ENCODE data around the gene KCTD21.

Gene KCTD21

GRCh38 chr11:78207532-78208256, 19.3 kb upstream of the KCTD21 start:
- Histone ChIP-seq H3K4me3 (ENCODE audit: low read depth in 1 of 2, low read length in 2 of 2) (no peak overlapping the region), H3K9me3 (ENCODE audit: control insufficient read depth in 1 of 2, low read length in 2 of 2) (no peaks in the 10 kb centered on the region), H3K27me3 (ENCODE audit: low read depth, low read length) (no peaks in the 10 kb centered on the region), H3K4me1 (ENCODE audit: control insufficient read depth in 1 of 2, insufficient read depth in 2 of 2, low read length in 2 of 2) (no peaks in the 10 kb centered on the region), H3K36me3 (ENCODE audit: control insufficient read depth in 1 of 2, insufficient read depth in 2 of 2, low read length in 2 of 2) (peaks cover 16 to 32% of the 10 kb centered on the region in 2 donors), H3K27ac (ENCODE audit: low read length) (no peak overlapping the region)

- Histone ChIP-seq H3K4me1 (ENCODE audit: control insufficient read depth in 1 of 2, insufficient read depth in 2 of 2, low read length in 2 of 2) (no peaks in the 10 kb centered on the region), H3K4me3 (ENCODE audit: low read depth in 1 of 2, low read length in 2 of 2) (no peak overlapping the region), H3K36me3 (ENCODE audit: control insufficient read depth in 1 of 2, insufficient read depth in 2 of 2, low read length in 2 of 2) (peaks cover 19 to 32% of the 10 kb centered on the region in 2 donors), H3K27me3 (ENCODE audit: low read depth, low read length) (no peaks in the 10 kb centered on the region), H3K9me3 (ENCODE audit: control insufficient read depth in 1 of 2, low read length in 2 of 2) (no peaks in the 10 kb centered on the region), H3K27ac (ENCODE audit: low read length) (no peak overlapping the region)
These were observed 17.3 kb upstream of the KCTD21 start for GRCh38 chr11:78205691-78206090.

DNA sequence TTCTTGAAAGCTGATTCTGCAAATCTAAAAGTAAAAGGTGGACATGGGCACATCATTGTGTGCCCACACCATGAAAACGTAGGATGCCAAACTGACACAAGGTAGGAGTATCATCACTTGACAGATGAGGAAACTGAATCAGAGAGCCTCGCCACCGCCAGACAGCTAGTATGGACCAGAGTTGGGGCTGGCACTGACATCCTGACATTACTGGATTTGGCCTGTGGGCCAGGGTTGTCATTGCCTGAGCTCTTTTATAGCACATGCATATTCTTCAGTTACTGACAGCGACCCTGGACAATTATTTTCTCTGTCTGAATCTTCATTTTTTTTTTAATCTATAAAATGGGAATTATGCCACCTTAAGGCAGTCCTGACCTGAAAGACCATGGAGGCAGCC, 16.8 kb upstream of the KCTD21 start:
- no peaks in the 10 kb centered on the region for H3K27me3 ChIP-seq (ENCODE audit: low read depth, low read length)
- peaks cover 20 to 32% of the 10 kb centered on the region in 2 donors for H3K36me3 ChIP-seq (ENCODE audit: control insufficient read depth in 1 of 2, insufficient read depth in 2 of 2, low read length in 2 of 2)
- H3K9me3 ChIP-seq (ENCODE audit: control insufficient read depth in 1 of 2, low read length in 2 of 2) = no peaks in the 10 kb centered on the region
- H3K4me3 ChIP-seq (ENCODE audit: low read depth in 1 of 2, low read length in 2 of 2) = no peak overlapping the region
- H3K27ac ChIP-seq (ENCODE audit: low read length) = no peak overlapping the region
- H3K4me1 ChIP-seq (ENCODE audit: control insufficient read depth in 1 of 2, insufficient read depth in 2 of 2, low read length in 2 of 2) = no peaks in the 10 kb centered on the region

- Histone ChIP-seq H3K9me3 (ENCODE audit: control insufficient read depth in 1 of 2, low read length in 2 of 2) (no peaks in the 10 kb centered on the region), H3K4me3 (ENCODE audit: low read depth in 1 of 2, low read length in 2 of 2) (no peak overlapping the region), H3K27me3 (ENCODE audit: low read depth, low read length) (no peaks in the 10 kb centered on the region), H3K36me3 (ENCODE audit: control insufficient read depth in 1 of 2, insufficient read depth in 2 of 2, low read length in 2 of 2) (peaks cover 22 to 23% of the 10 kb centered on the region in 2 donors), H3K4me1 (ENCODE audit: control insufficient read depth in 1 of 2, insufficient read depth in 2 of 2, low read length in 2 of 2) (no peaks in the 10 kb centered on the region), H3K27ac (ENCODE audit: low read length) (no peak overlapping the region)
These were observed 14.8 kb upstream of the KCTD21 start for GRCh38 chr11:78203184-78203583.

DNA sequence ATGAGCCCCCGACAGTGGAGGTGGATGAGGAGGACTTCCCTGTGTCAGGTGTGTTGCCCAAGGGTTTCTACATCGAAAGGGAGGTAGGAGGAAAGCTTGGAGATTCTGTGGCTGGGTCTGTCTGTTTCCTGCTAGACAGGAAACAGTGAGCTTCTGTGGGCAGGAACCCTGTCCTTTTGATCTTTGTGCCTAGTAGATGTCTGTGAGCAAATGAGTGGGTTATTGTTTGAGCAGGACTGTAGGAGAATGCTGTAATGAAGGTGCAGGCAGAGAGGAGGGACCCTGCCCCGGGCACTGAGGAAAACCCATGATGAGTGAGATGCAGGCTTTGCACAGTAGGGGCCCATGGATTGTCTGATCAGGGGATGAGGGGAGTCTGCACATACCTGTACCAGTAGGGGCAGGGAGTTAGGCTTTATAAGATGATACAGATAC, 14.3 kb upstream of the KCTD21 start:
- Histone ChIP-seq H3K9me3 (ENCODE audit: control insufficient read depth in 1 of 2, low read length in 2 of 2) (no peaks in the 10 kb centered on the region), H3K27me3 (ENCODE audit: low read depth, low read length) (no peaks in the 10 kb centered on the region), H3K4me3 (ENCODE audit: low read depth in 1 of 2, low read length in 2 of 2) (no peak overlapping the region), H3K27ac (ENCODE audit: low read length) (no peak overlapping the region), H3K36me3 (ENCODE audit: control insufficient read depth in 1 of 2, insufficient read depth in 2 of 2, low read length in 2 of 2) (peaks cover 20 to 23% of the 10 kb centered on the region in 2 donors), H3K4me1 (ENCODE audit: control insufficient read depth in 1 of 2, insufficient read depth in 2 of 2, low read length in 2 of 2) (no peaks in the 10 kb centered on the region)

DNA sequence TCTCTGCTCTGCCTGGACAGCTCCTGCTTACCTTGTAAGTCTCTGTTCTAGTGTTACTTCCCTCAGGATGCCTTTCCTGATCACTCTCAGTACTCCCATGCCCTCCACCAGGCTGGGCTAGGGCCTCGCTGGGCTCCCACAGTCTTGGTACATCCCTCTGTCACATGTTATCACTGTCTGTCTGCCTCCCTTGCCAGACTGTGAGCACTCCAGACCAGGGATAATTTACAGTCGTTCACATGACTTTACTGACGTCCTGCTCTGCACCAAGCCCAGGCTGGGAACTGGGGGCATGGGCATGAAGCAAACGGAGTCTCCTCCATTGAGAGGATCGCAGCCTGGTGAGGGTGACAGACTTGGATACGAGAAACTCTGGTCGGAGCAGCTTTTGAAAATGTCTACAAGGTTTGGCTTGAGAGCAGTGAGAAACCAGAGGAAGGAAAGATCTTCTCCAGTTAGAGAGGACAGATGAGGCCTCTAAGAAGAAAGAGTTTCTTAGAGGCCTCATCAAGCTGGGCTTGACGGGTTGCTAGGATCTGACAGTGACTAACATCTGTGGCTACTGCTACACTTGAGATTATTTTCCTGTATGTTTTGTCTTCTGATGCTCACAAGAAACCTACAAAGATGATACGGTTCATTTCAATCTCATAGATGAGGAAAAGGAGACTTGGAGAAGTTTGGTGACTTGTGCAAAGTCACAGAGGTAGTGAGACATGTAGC, 12.8 kb upstream of the KCTD21 start:
- Histone ChIP-seq H3K36me3 (ENCODE audit: control insufficient read depth in 1 of 2, insufficient read depth in 2 of 2, low read length in 2 of 2) (peaks cover 18 to 23% of the 10 kb centered on the region in 2 donors), H3K9me3 (ENCODE audit: control insufficient read depth in 1 of 2, low read length in 2 of 2) (no peaks in the 10 kb centered on the region), H3K4me1 (ENCODE audit: control insufficient read depth in 1 of 2, insufficient read depth in 2 of 2, low read length in 2 of 2) (no peaks in the 10 kb centered on the region), H3K27ac (ENCODE audit: low read length) (no peak overlapping the region), H3K4me3 (ENCODE audit: low read depth in 1 of 2, low read length in 2 of 2) (no peak overlapping the region), H3K27me3 (ENCODE audit: low read depth, low read length) (no peaks in the 10 kb centered on the region)

- Histone ChIP-seq H3K9me3 (ENCODE audit: control insufficient read depth in 1 of 2, low read length in 2 of 2) (no peaks in the 10 kb centered on the region), H3K4me3 (ENCODE audit: low read depth in 1 of 2, low read length in 2 of 2) (no peak overlapping the region), H3K36me3 (ENCODE audit: control insufficient read depth in 1 of 2, insufficient read depth in 2 of 2, low read length in 2 of 2) (peaks cover 14 to 19% of the 10 kb centered on the region in 2 donors), H3K4me1 (ENCODE audit: control insufficient read depth in 1 of 2, insufficient read depth in 2 of 2, low read length in 2 of 2) (no peaks in the 10 kb centered on the region), H3K27me3 (ENCODE audit: low read depth, low read length) (no peaks in the 10 kb centered on the region), H3K27ac (ENCODE audit: low read length) (no peak overlapping the region)
These were observed 12.1 kb upstream of the KCTD21 start for GRCh38 chr11:78200553-78200952.

GRCh38 chr11:78200061-78200460, 11.6 kb upstream of the KCTD21 start:
- Histone ChIP-seq H3K4me1 (ENCODE audit: control insufficient read depth in 1 of 2, insufficient read depth in 2 of 2, low read length in 2 of 2) (no peaks in the 10 kb centered on the region), H3K4me3 (ENCODE audit: low read depth in 1 of 2, low read length in 2 of 2) (no peak overlapping the region), H3K27me3 (ENCODE audit: low read depth, low read length) (no peaks in the 10 kb centered on the region), H3K27ac (ENCODE audit: low read length) (no peak overlapping the region), H3K9me3 (ENCODE audit: control insufficient read depth in 1 of 2, low read length in 2 of 2) (no peaks in the 10 kb centered on the region), H3K36me3 (ENCODE audit: control insufficient read depth in 1 of 2, insufficient read depth in 2 of 2, low read length in 2 of 2) (peaks cover 14 to 16% of the 10 kb centered on the region in 2 donors)

- Histone ChIP-seq H3K4me3 (ENCODE audit: low read depth in 1 of 2, low read length in 2 of 2) (no peak overlapping the region), H3K4me1 (ENCODE audit: control insufficient read depth in 1 of 2, insufficient read depth in 2 of 2, low read length in 2 of 2) (no peaks in the 10 kb centered on the region), H3K36me3 (ENCODE audit: control insufficient read depth in 1 of 2, insufficient read depth in 2 of 2, low read length in 2 of 2) (peaks cover 12 to 14% of the 10 kb centered on the region in 2 donors), H3K27me3 (ENCODE audit: low read depth, low read length) (no peaks in the 10 kb centered on the region), H3K27ac (ENCODE audit: low read length) (no peak overlapping the region), H3K9me3 (ENCODE audit: control insufficient read depth in 1 of 2, low read length in 2 of 2) (no peaks in the 10 kb centered on the region)
These were observed 11.2 kb upstream of the KCTD21 start for GRCh38 chr11:78199653-78200015.

DNA sequence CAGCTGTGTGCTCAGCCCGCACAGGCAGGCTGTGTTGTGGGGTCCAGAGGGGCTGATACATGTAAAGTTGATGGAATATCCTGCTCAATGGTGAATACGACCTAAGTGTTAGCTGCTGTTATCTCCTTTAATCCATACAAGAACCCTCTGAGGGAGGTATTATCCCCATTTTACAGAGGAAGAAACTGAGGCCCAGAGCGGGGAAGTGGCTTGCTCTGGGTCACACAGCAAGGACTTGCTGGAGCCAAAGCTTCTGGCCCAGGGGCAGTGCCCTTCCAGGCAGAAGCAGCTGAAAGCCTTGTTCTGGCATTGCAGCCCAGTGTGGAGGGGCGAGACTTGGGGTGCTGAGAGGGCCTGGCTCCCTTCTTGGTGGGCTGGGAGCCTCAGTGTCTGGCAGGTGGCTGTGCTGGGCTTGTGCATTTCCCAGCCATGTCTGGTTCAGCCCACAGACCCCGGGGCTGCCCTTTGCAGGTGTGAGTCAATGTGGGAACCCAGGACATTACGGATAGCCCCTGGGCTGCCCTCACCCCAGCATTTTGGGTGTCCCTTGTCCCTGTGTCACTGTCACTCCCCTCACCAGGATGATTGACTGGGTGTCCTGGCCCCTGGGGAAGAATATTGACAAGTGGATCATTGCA, 10.7 kb upstream of the KCTD21 start:
- Histone ChIP-seq H3K9me3 (ENCODE audit: control insufficient read depth in 1 of 2, low read length in 2 of 2) (no peaks in the 10 kb centered on the region), H3K4me1 (ENCODE audit: control insufficient read depth in 1 of 2, insufficient read depth in 2 of 2, low read length in 2 of 2) (no peaks in the 10 kb centered on the region), H3K36me3 (ENCODE audit: control insufficient read depth in 1 of 2, insufficient read depth in 2 of 2, low read length in 2 of 2) (peaks cover 12 to 14% of the 10 kb centered on the region in 2 donors)

GRCh38 chr11:78197816-78198215, 9.4 kb upstream of the KCTD21 start:
- Histone ChIP-seq H3K36me3 (ENCODE audit: control insufficient read depth in 1 of 2, insufficient read depth in 2 of 2, low read length in 2 of 2) (peaks cover 12 to 14% of the 10 kb centered on the region in 2 donors), H3K4me3 (ENCODE audit: low read depth in 1 of 2, low read length in 2 of 2) (no peak overlapping the region), H3K27ac (ENCODE audit: low read length) (no peak overlapping the region), H3K27me3 (ENCODE audit: low read depth, low read length) (no peaks in the 10 kb centered on the region), H3K9me3 (ENCODE audit: control insufficient read depth in 1 of 2, low read length in 2 of 2) (no peaks in the 10 kb centered on the region), H3K4me1 (ENCODE audit: control insufficient read depth in 1 of 2, insufficient read depth in 2 of 2, low read length in 2 of 2) (peaks cover 0 to 2% of the 10 kb centered on the region in 2 donors)

More for the DNA sequence above, 10.7 kb upstream of the KCTD21 start:
- H3K27ac ChIP-seq (ENCODE audit: low read length) = no peak overlapping the region
- H3K27me3 ChIP-seq (ENCODE audit: low read depth, low read length) = no peaks in the 10 kb centered on the region
- H3K4me3 ChIP-seq (ENCODE audit: low read depth in 1 of 2, low read length in 2 of 2) = no peak overlapping the region
